ENCODE data around the gene DUOXA2.

DUOXA2 gene

DNA sequence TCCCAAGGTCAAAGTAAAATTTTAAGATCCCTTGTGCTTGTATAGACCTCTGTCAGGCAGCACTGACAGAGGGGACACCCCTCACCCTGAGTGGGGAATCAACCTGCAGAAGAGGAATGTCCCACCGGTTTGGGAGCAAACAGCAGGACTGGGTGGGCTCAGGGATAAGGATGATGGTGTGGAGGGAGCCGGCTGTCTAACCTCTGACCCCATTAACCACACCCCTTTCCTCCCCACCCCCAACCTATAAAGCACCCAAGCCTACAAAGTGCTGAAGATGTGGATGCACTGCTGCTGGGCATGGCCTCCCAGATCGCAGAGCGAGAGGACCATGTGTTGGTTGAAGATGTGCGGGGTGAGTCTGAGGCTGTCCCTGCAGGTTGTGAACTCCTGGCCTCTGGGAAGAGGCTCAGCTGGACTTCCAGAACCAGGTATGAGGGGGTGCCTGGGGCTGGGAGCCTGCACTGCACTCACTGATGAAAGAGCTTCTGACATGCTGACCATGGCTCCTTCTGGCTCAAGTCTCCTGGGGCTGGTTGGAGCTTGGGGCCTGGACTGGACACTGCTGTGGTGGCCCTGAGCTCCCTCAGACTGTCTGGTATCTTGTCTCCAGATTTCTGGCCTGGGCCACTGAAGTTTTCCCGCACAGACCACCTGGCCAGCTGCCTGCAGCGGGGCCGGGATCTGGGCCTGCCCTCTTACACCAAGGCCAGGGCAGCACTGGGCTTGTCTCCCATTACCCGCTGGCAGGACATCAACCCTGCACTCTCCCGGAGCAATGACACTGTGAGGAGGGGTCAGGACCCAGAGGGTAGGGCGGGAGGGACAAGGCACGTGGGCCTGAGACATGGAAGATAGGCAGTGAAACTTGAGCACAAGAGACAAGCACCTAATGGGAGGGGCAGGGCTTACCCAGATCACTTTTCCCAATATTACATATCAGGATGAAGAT is 25.0 kb downstream of the DUOXA2 start:
- no peak for DNase-seq

DNA sequence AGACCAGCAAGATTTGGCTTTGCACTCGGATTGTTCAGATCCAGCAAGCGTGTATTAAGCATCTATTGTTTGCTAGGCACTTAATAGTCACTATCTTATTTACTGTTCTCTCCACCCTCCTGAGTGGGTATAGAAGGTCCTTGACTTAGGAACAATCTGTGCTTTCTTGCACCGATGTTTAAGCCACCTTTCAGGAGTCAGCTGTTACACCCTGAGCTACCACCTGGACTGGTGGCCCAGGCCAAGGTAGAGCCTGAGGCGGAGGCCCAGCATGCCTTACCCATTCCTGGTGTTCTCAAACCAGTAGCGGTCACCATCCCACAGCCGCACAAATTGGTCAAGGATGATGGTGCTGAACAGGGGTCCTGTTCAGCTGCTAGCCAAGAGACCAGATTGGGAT is 25.6 kb downstream of the DUOXA2 start:
- DNase-seq, result no peak

DNA sequence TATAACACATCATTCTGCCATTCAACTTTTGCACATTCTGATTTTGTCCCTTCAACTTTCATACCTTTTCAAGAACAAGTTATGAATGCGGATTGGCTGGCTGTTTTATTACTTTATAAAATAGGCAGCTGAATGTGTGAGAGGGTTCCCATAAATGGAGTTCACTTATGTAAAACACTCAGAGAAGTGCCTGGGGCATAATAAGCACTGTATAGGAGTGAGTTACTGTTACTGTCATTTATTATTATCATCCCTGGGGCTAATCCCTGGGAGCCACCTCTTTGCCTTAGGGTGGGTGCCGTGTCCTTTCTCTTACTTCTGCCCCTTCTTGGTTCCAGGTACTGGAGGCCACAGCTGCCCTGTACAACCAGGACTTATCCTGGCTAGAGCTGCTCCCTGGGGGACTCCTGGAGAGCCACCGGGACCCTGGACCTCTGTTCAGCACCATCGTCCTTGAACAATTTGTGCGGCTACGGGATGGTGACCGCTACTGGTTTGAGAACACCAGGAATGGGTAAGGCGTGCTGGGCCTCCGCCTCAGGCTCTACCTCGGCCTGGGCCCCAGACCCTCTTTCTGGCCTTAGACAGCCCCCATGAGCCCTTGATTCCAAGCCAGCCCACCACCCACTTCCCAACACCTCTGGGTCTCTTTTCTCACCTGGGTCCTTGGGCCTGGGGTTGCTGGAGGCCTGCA is 26.6 kb downstream of the DUOXA2 start:
- DNase-seq, result no peak

DNA sequence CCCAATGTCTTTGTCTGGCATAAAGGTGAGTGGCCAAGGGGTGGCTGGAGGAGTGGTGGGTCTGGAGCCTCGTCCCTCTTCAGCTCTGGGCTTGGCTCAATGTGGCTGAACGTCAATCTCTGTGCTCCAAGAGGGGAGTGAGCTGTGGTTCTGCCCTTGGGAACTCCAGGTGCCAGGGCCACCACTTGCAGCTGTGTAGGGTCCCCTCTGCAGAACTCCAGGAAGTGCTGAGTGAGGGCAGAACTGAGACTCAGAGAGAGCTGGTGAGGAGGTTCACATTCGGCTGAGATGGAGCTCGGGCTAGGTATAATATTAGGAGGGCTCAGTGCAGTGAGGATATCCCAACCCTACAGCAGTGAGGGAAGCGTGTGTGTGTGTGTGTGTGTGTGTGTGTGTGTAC is 27.3 kb downstream of the DUOXA2 start:
- no peak for DNase-seq

DNA sequence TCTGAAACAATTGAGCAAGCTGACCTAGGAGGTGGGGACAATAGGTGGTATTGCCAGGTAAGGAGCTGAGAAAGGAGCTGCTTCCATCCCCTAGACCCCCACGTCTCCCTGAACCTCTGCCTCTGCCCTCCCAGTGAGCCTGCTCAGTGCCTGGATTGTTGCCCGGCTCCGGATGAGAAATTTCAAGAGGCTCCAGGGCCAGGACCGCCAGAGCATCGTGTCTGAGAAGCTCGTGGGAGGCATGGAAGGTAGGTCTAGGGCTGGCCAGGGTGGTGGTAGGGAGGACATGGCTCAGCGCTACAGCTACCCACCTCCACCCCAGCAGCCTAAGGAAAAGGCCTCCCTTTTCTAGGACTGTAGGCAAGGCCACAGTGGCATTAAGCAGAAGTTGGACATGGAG is 28.9 kb downstream of the DUOXA2 start:
- no peak for DNase-seq

DNA sequence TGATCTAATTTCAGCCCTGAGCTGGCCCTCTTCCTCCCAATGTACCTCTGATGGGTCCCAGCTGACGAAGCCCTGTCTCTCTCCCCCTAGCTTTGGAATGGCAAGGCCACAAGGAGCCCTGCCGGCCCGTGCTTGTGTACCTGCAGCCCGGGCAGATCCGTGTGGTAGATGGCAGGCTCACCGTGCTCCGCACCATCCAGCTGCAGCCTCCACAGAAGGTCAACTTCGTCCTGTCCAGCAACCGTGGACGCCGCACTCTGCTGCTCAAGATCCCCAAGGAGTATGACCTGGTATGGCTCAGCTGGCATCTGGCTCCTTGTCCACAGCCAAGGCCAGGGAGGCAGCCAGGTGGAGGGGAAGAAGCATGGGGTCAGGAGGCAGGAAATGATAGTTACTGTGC is 29.8 kb downstream of the DUOXA2 start:
- DNase-seq, result no peak

DNA sequence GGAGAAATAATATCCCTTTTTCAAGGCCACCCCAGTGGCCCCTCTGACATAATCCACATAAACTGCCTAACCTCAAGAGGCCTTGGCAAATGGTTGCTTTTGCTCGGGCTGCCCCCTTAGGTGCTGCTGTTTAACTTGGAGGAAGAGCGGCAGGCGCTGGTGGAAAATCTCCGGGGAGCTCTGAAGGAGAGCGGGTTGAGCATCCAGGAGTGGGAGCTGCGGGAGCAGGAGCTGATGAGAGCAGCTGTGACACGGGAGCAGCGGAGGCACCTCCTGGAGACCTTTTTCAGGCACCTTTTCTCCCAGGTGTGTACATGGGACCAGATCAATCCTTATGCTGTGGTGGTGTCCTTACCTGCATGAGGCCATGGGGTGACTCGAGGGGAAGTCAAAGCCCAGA is 30.6 kb downstream of the DUOXA2 start:
- DNase-seq, result no peak

DNA sequence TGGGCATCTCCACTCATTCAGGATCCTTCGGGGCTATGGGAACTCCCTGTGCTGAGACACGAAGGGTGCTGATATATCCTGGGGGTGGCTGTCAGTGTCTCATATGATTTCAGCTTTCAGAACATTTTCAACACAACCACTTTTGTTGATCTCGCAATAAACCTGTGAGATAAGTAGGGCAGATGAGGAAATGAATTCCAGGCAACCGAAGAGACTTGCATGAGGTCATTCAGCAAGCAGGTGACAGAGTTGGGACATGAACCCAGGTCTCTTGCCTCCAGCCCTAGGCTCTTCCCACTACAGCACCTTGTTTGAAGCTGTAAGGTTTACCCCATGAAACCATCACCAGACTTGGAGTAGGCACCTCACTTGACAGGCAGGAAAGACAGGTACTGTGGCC is 32.3 kb downstream of the DUOXA2 start:
- no peak for DNase-seq

DNA sequence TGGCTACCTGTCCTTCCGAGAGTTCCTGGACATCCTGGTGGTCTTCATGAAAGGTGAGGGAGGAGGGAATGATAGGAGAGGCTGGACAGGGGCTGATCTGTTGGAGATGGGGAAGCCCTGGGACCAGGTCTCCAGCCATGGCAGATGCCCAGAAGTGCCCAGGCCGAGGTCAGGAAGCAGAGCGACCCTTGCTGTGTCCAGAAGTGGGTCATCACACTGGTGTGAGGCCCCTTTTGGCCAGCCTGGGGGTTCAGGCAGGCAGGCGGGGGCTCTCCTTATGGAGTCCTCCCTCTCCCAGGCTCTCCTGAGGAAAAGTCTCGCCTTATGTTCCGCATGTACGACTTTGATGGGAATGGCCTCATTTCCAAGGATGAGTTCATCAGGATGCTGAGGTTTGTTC is 33.5 kb downstream of the DUOXA2 start:
- DNase-seq, result no peak

DNA sequence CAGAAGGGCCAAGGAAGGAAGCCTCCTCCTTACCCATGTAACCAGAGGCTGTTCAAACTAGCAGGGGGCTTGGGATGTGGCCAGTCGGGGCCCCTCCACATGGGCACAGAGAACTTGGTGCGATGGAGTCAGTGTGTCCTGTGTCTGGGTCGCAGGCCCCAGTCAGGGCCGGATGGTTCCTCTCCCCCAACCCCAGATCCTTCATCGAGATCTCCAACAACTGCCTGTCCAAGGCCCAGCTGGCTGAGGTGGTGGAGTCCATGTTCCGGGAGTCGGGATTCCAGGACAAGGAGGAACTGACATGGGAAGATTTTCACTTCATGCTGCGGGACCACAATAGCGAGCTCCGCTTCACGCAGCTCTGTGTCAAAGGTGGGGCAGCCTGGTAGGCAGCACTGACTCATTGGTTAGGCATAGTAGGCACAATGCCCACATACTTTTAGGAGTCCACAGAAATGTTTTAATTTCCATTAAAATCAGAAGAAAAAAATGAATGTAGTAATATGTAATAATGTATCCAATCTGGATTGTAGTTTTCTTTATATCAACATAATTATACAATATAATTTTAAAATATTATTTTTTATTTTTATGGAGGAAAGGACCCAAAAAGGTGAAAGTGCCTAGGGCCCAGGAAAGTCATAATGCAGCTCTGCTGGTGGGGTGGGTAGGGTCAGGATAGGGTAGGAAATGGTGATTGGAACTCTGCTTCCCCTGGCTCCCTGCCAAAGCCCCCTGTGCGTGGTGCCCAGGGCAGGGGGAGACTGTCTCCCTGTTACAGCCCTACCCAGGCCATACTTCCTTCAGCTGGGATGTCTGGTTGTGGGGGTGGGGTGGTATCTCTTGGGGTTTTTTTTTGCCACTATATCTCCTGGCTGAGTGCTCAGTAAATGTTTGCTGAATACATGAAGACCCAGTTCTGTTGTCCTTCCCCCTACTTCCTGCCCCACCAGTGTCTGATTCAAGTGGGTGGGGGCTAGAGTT is 34.2 kb downstream of the DUOXA2 start:
- DNase-seq, result no peak

DNA sequence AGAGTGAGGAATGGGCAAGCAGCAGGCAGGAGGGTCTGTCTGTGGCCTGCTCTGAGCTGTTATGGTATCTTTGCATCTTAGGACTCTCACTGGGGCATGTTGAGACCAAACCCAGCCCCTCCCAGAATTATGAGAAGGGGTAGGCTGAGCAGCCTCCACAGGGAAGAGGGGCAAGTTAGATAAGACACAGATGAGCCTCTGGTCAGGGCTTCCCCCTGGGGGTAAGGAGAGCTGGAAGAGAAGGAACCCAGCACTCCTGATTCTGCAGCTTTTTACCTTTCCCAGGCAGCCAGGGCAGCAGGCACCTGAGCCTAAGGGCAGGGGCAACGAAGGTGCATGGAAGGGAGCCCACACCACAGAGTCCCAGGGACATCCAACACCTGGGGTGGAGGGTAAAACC is 34.9 kb downstream of the DUOXA2 start:
- DNase-seq, result no peak

DNA sequence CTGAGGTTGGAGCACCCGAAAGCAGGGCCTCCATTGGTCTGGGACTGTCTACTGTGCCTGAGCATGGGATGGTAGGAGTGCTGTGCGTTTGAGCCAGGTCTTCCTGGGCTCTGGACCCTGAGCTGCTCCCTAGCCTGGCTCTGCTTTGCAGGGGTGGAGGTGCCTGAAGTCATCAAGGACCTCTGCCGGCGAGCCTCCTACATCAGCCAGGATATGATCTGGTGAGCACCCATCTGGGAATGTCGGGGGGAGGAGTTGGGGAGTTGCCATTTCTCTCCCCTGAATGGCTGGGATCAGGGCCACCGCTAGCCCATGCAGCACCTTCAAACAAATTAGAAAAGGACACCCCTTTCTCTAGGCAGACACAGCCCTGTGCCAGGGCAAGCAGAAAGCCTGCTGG is 36.4 kb downstream of the DUOXA2 start:
- DNase-seq, result no peak

DNA sequence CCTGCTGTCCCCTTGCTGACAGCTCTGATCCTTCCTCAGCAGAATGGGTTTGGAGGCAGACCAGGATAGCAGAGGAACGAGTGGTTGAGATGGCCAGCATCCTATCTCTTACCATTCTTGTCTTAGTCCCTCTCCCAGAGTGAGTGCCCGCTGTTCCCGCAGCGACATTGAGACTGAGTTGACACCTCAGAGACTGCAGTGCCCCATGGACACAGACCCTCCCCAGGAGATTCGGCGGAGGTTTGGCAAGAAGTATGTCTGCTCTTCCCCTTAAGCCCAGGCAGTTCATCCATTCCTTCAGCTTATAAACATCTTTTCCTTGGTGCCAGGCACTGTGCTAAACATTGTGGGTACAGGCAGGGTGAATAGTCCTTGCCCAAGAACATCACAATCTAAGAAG is 36.9 kb downstream of the DUOXA2 start:
- no peak for DNase-seq

DNA sequence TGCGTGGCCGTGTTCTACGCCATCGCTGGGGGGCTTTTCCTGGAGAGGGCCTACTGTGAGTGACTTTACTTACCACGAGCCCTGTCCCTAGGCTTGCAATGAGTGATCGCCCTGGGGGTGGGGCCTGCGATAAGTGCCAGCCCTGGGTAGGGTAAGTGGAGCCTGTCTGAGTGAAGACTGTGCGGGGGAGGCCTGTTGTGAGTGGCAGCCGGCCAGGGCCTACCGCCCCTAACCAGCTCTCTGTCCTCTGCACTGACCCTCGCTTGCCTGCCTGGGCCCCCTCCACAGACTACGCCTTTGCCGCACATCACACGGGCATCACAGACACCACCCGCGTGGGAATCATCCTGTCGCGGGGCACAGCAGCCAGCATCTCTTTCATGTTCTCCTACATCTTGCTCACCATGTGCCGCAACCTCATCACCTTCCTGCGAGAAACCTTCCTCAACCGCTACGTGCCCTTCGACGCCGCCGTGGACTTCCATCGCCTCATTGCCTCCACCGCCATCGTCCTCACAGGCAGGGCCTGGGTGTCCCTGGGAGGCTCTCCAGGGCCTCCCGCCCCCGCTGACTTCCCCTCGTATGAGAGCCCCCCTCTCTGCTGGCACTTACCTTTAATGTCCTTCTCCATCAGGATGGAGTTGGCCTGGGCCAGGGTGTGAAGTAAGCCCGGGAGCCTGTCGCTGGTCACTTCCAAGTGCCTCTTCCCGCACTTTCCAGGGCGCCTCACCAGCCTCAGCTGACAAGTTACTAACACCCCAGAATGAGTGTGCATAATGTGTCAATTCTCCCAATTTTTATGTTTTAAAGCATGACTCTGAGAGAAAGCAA is 38.1 kb downstream of the DUOXA2 start:
- no peak for DNase-seq

DNA sequence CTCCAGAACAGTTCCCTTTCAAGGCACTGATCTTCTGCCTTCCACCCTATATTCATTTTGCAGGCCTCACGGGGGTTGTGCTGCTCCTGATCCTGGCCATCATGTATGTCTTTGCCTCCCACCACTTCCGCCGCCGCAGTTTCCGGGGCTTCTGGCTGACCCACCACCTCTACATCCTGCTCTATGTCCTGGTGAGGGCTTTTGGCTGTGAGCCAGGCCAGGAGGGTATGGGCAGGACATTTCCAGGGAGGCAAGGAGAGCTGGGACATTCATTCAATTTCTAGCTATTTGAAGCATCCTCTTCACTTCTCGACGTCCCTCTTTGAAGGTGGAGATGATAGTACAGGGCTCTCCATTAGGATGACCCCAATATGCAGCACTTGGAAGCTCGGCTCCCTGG is 41.6 kb downstream of the DUOXA2 start:
- no peak for DNase-seq

DNA sequence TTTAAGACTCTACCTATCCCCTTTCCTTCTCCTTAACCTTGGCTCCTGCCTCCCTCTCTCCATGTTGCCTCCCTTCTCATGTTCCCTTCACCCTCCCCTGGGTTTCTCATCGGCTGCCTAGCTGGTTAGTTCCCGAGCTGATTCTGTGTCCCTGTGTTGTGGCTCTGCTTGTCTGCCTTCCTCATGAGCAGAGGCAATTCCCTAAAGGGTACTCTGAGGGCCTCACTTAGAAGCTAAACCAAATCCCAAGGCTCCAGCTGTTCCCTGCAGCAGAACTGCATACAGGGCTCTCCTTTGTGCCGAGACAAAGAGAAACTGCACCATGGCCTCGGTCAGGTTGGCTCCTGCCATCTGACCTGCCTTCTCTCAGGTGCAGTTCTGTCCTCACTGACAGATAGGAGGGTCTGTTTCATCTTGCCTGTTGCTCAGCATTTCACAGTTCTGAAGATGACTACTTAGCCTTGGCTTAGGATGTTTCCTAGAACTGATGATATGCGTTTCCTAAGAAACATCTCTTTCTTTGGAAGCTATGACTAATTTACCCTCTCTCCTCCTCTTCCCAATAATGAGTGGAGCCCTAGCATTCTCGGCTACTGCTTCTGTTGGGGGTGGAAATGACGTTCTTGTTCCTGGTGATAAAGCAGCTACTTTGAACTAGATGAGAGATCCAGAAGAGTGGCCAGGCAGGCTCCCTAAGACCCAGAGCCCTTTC is 42.8 kb downstream of the DUOXA2 start:
- no peak for DNase-seq

DNA sequence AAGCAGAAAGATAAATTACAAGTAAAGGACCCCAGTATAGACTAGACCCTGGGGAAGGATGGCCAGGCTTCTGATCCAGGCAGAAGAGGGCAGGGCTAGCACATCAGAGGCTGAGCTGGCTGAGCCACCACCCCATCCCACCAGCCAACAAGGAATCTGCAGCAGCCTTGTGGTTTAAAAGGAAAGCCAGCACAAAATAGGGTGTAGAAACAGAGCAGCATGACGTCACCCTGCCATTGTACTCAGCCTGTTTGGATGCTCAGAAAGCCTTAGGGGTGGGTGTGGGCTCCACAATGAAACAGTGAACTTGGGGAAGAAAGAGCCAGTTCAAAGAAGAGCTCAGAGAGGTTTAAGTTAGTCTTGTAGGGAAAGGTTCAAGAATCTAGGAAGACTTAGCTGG is 43.8 kb downstream of the DUOXA2 start:
- DNase-seq, result peak in 1 of 2 experiments; percentile 52

DNA sequence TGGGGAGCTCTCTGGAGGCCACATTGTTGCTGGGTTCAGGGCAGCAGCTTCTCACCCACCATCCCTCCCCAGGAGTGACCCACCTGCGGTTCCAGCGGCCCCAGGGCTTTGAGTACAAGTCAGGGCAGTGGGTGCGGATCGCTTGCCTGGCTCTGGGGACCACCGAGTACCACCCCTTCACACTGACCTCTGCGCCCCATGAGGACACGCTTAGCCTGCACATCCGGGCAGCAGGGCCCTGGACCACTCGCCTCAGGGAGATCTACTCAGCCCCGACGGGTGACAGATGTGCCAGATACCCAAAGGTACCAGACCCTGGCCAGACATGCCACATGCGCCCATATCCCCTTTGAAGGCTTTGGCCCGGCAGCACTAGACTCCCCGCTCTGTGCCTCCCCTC is 47.5 kb downstream of the DUOXA2 start:
- no peak for DNase-seq

DNA sequence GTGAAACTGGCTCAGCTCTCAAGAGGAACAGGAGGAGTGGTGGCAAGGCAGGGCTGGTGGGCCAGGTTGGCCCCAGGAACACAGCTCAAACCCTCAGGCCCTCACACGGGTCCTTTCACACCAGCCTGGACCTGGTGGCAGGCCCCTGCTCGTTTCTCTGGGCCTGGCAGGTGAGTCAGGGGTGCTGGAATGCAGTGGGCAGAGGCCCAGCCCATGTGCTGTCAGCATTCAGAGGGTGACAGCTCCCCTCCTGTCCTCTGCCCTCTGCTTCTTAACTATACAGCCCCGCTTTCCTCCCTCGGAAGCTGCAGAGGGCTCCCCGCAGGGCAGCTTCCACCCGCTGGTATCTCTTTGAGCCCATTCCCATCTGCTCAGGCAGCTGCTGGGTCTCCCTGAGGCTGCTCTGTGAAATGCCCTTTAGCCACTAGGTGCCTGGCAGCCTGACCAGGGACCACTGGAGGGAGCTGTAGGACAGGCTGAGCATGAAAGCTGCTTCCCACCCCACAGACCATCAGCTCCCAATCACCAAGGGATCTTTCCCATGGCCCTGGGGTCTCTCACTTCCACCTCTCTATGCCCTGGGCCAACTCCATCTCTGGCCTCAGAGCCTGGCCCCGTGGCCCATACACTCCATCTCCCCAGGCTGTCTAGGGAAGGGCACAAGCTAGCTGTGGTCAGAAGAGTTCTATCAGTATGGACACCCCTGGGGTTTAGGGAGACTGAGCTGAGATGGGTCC is 48.8 kb downstream of the DUOXA2 start:
- peak; percentile 76 to 77 for DNase-seq

DNA sequence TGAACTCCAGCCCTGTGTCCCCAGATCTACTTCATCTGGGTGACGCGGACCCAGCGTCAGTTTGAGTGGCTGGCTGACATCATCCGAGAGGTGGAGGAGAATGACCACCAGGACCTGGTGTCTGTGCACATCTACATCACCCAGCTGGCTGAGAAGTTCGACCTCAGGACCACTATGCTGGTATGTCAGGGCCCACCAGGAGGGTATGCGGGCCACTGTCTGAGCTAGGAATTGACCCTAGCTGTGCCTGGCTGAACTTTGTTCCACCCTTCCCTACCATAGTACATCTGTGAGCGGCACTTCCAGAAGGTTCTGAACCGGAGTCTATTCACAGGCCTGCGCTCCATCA is 49.4 kb downstream of the DUOXA2 start:
- no peak for DNase-seq

DNA sequence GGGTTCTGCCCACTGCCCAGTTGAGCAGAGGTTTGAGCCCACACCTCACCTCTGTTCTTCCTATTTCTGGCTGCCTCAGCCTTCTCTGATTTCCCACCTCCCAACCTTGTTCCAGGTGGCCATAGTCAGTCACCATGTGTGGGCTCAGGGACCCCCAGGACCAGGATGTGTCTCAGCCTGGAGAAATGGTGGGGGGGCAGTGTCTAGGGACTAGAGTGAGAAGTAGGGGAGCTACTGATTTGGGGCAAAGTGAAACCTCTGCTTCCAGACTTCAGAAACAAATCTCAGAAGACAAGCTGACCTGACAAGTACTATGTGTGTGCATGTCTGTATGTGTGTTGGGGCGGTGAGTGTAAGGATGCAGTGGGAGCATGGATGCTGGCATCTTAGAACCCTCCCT is 50.8 kb downstream of the DUOXA2 start:
- DNase-seq, result no peak

Data from activated T-cell treated with anti-CD3 and anti-CD28 coated beads, Interleukin-2, amount 50 U/mL, for 48 hours (primary cell).